Osteoblast (primary cell): ENCODE data around the gene AKR1B15. TPM values are rescaled to one million over a fixed set of nuclear protein-coding genes. Genes with fewer than 3 reads are reported as not detected.
A peak's percentile ranks its signal among the peaks of the same experiment; 100 is the strongest.

ENCODE experiments used
- DNase-seq: peaks from one replicate; pipeline ENCODE4 v3.0.0; 2011; ENCODE audit warnings: low spot score, mixed read lengths; ENCODE audit not compliant: insufficient read length; ENCODE audit errors: missing footprints
- H2AFZ ChIP-seq: 2 replicates; pipeline ENCODE4 v1.6.0; 2011; ENCODE audit warnings: mild to moderate bottlenecking, low read length
- H3K27ac ChIP-seq: 2 replicates; pipeline ENCODE4 v1.5.1; 2011; ENCODE audit warnings: mild to moderate bottlenecking, low read depth, low read length, moderate library complexity
- H3K27me3 ChIP-seq: 2 replicates; pipeline ENCODE4 v1.6.0; 2012; ENCODE audit warnings: mild to moderate bottlenecking, control low read depth, inconsistent platforms, low read length, moderate library complexity; ENCODE audit not compliant: insufficient read depth
- H3K36me3 ChIP-seq: 2 replicates; pipeline ENCODE4 v1.5.1; 2011; ENCODE audit warnings: mild to moderate bottlenecking, low read length, control low read depth, moderate library complexity; ENCODE audit not compliant: insufficient read depth
- H3K4me1 ChIP-seq: 2 replicates; pipeline ENCODE4 v1.5.1; 2011; ENCODE audit warnings: mild to moderate bottlenecking, low read length, control low read depth, moderate library complexity; ENCODE audit not compliant: insufficient read depth
- H3K4me2 ChIP-seq: 2 replicates; pipeline ENCODE4 v1.6.0; 2011; ENCODE audit warnings: mild to moderate bottlenecking, low read length; ENCODE audit not compliant: insufficient read depth
- H3K4me3 ChIP-seq: fragments of 200-600 bp; sonication (generic); 3 replicates; pipeline ENCODE4 v1.5.1; 2012; ENCODE audit warnings: mild to moderate bottlenecking, low read length, inconsistent platforms; ENCODE audit not compliant: insufficient read depth
- H3K79me2 ChIP-seq: 2 replicates; pipeline ENCODE4 v1.6.0; 2012; ENCODE audit warnings: mild to moderate bottlenecking, low read length, control low read depth, inconsistent platforms; ENCODE audit not compliant: insufficient read depth
- H3K9me3 ChIP-seq: 2 replicates; pipeline ENCODE4 v1.5.1; 2011; ENCODE audit warnings: low read depth, low read length, control low read depth
- H4K20me1 ChIP-seq: 2 replicates; pipeline ENCODE4 v1.6.0; 2012; ENCODE audit warnings: mild to moderate bottlenecking, low read length, control low read depth; ENCODE audit not compliant: insufficient read depth
- total RNA-seq: library from RNA; depleted of rRNA; stranded (reverse); fragments of >200 nt; gene quantifications from 2 replicates; pipeline ENCODE4 v1.2.3, GENCODE V29; 2012
- TF ChIP-seq, protein P1 (sequence below): IDR thresholded peaks from 2 replicates; pipeline ENCODE4 v1.5.1; 2011; ENCODE audit warnings: mild to moderate bottlenecking, low read depth, low read length, moderate library complexity; ENCODE audit errors: extremely low read depth

The AKR1B15 gene
- total RNA-seq, 1 donor = 0.36 TPM

GRCh38 chr7:134594877-134595276 is 46.0 kb downstream of the AKR1B15 start:
- Histone ChIP-seq H3K4me1 (peaks cover 21% of the 10 kb centered on the region), H3K9me3 (no peaks in the 10 kb centered on the region), H3K4me3 (no peak overlapping the region), H3K4me2 (no peak overlapping the region), H2AFZ (no peak overlapping the region), H4K20me1 (no peaks in the 10 kb centered on the region), H3K27me3 (no peaks in the 10 kb centered on the region), H3K36me3 (no peaks in the 10 kb centered on the region), H3K79me2 (no peaks in the 10 kb centered on the region), H3K27ac (peak overlapping the region; percentile 94)
- DNase-seq = no peak
- TF ChIP-seq, protein P1, sequence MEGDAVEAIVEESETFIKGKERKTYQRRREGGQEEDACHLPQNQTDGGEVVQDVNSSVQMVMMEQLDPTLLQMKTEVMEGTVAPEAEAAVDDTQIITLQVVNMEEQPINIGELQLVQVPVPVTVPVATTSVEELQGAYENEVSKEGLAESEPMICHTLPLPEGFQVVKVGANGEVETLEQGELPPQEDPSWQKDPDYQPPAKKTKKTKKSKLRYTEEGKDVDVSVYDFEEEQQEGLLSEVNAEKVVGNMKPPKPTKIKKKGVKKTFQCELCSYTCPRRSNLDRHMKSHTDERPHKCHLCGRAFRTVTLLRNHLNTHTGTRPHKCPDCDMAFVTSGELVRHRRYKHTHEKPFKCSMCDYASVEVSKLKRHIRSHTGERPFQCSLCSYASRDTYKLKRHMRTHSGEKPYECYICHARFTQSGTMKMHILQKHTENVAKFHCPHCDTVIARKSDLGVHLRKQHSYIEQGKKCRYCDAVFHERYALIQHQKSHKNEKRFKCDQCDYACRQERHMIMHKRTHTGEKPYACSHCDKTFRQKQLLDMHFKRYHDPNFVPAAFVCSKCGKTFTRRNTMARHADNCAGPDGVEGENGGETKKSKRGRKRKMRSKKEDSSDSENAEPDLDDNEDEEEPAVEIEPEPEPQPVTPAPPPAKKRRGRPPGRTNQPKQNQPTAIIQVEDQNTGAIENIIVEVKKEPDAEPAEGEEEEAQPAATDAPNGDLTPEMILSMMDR = no peak

GRCh38 chr7:134599371-134599770 is 50.5 kb downstream of the AKR1B15 start:
- Histone ChIP-seq H3K27me3 (no peaks in the 10 kb centered on the region), H4K20me1 (no peaks in the 10 kb centered on the region), H3K27ac (no peak overlapping the region), H3K79me2 (no peaks in the 10 kb centered on the region), H2AFZ (no peak overlapping the region), H3K4me2 (no peak overlapping the region), H3K4me3 (no peak overlapping the region), H3K9me3 (no peaks in the 10 kb centered on the region), H3K36me3 (no peaks in the 10 kb centered on the region), H3K4me1 (peaks cover 15% of the 10 kb centered on the region)
- TF ChIP-seq, protein P1 = no peak
- no peak for DNase-seq

- no peak overlapping the region for H3K27ac ChIP-seq
- no peaks in the 10 kb centered on the region for H3K27me3 ChIP-seq
- H3K4me2 ChIP-seq = no peak overlapping the region
- H4K20me1 ChIP-seq = no peaks in the 10 kb centered on the region
- H3K4me1 ChIP-seq = peaks cover 8% of the 10 kb centered on the region
- TF ChIP-seq, protein P1 = no peak
- H3K9me3 ChIP-seq = no peaks in the 10 kb centered on the region
- no peak for DNase-seq
- no peaks in the 10 kb centered on the region for H3K79me2 ChIP-seq
- H3K36me3 ChIP-seq = no peaks in the 10 kb centered on the region
- H2AFZ ChIP-seq = peak overlapping the region; percentile 1
- no peak overlapping the region for H3K4me3 ChIP-seq
Observed at GRCh38 chr7:134601459-134601858, 52.5 kb downstream of the AKR1B15 start.

DNA sequence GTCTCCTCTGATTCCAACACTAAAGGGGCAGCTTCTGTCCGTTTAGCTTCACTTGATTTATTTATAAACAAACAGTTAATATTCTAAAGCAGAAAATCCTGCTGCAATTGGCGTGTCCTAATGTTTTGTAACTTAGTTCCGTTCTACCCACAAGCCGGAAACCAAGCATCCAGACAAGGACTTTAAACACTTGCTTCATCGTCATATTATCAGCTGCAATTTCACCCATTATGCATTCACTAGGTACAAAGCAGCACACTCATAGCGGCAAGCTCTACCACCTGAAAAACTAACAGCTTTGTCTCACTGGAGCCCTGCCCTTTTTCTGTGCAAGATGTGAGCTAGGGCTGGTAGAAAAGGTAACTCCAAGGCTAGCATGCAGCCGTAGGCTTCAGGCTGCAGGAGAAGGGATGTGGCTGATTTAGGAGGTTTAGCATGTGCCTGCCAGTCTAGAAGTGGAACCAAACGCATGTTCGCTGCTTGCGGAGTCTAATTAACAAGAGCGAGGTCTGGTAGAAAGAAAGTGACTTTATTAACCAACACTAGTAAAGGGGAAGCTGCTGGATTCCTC is 54.1 kb downstream of the AKR1B15 start:
- peak overlapping the region; percentile 82 for H3K4me2 ChIP-seq
- peak overlapping the region; percentile 57 for H3K4me3 ChIP-seq
- H3K9me3 ChIP-seq = no peaks in the 10 kb centered on the region
- H3K27me3 ChIP-seq = no peaks in the 10 kb centered on the region
- H2AFZ ChIP-seq = peak overlapping the region; percentile 85
- DNase-seq = no peak
- TF ChIP-seq, protein P1 = no peak
- H3K27ac ChIP-seq = no peak overlapping the region
- no peaks in the 10 kb centered on the region for H3K36me3 ChIP-seq
- H3K79me2 ChIP-seq = no peaks in the 10 kb centered on the region
- peaks cover 14% of the 10 kb centered on the region for H3K4me1 ChIP-seq
- H4K20me1 ChIP-seq = no peaks in the 10 kb centered on the region
